Hepatocyte (in vitro differentiated cells): ENCODE data around the gene COL4A1. TPM values are rescaled to one million over a fixed set of nuclear protein-coding genes. Genes with fewer than 3 reads are reported as not detected.

Source experiments
- DNase-seq: peaks from one replicate; pipeline ENCODE4 v3.0.0-alpha.2; 2016; ENCODE audit warnings: low spot score
- H2AFZ ChIP-seq: fragments of 200-600 bp; sonication (generic); 2 replicates; pipeline ENCODE4 v1.6.0; 2016; ENCODE audit warnings: antibody characterized with exemption, mild to moderate bottlenecking
- H3K27ac ChIP-seq: fragments of 200-600 bp; sonication (generic); 2 replicates; pipeline ENCODE4 v1.5.1; 2016; ENCODE audit warnings: mild to moderate bottlenecking
- H3K27me3 ChIP-seq: fragments of 200-600 bp; sonication (generic); 2 replicates; pipeline ENCODE4 v1.6.1; 2016
- H3K36me3 ChIP-seq: fragments of 200-600 bp; sonication (generic); replicated peaks from 2 replicates; pipeline ENCODE4 v1.5.1; 2016; ENCODE audit warnings: low read depth; ENCODE audit not compliant: insufficient read depth
- H3K4me1 ChIP-seq: fragments of 200-600 bp; sonication (generic); 2 replicates; pipeline ENCODE4 v1.5.1; 2016; ENCODE audit warnings: mild to moderate bottlenecking, moderate library complexity; ENCODE audit not compliant: insufficient read depth
- H3K4me2 ChIP-seq: fragments of 200-600 bp; sonication (generic); 2 replicates; pipeline ENCODE4 v1.6.0; 2016
- H3K4me3 ChIP-seq: fragments of 200-600 bp; sonication (generic); 2 replicates; pipeline ENCODE4 v1.5.1; 2016; ENCODE audit warnings: mild to moderate bottlenecking
- H3K79me2 ChIP-seq: fragments of 200-600 bp; sonication (generic); 2 replicates; pipeline ENCODE4 v1.6.0; 2017; ENCODE audit warnings: mild to moderate bottlenecking
- H3K9me2 ChIP-seq: fragments of 200-600 bp; sonication (generic); replicated peaks from 2 replicates; pipeline ENCODE4 v1.6.0; 2017; ENCODE audit warnings: mild to moderate bottlenecking; ENCODE audit not compliant: insufficient read depth
- H3K9me3 ChIP-seq: fragments of 200-600 bp; sonication (generic); 2 replicates; pipeline ENCODE4 v1.5.1; 2016; ENCODE audit warnings: low read depth, mild to moderate bottlenecking
- H4K20me1 ChIP-seq: fragments of 200-600 bp; sonication (generic); 2 replicates; pipeline ENCODE4 v1.6.0; 2016; ENCODE audit warnings: mild to moderate bottlenecking; ENCODE audit not compliant: insufficient read depth, poor library complexity, severe bottlenecking
- EZH2 ChIP-seq: fragments of 200-600 bp; sonication (generic); IDR thresholded peaks from 2 replicates; pipeline ENCODE4 v1.6.1; 2016; ENCODE audit warnings: antibody characterized with exemption, mild to moderate bottlenecking, borderline replicate concordance
- EZH2phosphoT487 ChIP-seq: fragments of 200-600 bp; sonication (generic); IDR thresholded peaks from one replicate; pipeline ENCODE4 v1.6.1; 2018; ENCODE audit warnings: antibody characterized with exemption, mild to moderate bottlenecking, low read depth, moderate library complexity; ENCODE audit not compliant: unreplicated experiment, severe bottlenecking
- WGBS: methylation state at CpG from one replicate; pipeline ENCODE4 v1.1.6; 2016; ENCODE audit warnings: low lambda C conversion rate; ENCODE audit errors: missing lambda C conversion rate; 5-methylcytosine and 5-hydroxymethylcytosine counted together
- polyA plus RNA-seq: library from polyadenylated mRNA; unstranded; fragments of >200 nt; fragmentation: Nextera tagmentation; extraction: Ambion mirVana; gene quantifications from 2 replicates; pipeline ENCODE4 v1.2.1, GENCODE V29; 2016
- total RNA-seq: library from RNA; depleted of rRNA; stranded (reverse); fragments of >200 nt; gene quantifications from 2 replicates; pipeline ENCODE4 v1.2.3, GENCODE V29; 2014
- TF ChIP-seq, protein P1 (sequence below): fragments of 200-600 bp; sonication (generic); IDR thresholded peaks from 2 replicates; pipeline ENCODE4 v1.5.1; 2016; ENCODE audit warnings: antibody characterized with exemption, mild to moderate bottlenecking; ENCODE audit not compliant: poor library complexity

COL4A1 gene
- total and polyA plus RNA-seq, 2 experiments from 2014 or later: 138 to 269 TPM

DNA sequence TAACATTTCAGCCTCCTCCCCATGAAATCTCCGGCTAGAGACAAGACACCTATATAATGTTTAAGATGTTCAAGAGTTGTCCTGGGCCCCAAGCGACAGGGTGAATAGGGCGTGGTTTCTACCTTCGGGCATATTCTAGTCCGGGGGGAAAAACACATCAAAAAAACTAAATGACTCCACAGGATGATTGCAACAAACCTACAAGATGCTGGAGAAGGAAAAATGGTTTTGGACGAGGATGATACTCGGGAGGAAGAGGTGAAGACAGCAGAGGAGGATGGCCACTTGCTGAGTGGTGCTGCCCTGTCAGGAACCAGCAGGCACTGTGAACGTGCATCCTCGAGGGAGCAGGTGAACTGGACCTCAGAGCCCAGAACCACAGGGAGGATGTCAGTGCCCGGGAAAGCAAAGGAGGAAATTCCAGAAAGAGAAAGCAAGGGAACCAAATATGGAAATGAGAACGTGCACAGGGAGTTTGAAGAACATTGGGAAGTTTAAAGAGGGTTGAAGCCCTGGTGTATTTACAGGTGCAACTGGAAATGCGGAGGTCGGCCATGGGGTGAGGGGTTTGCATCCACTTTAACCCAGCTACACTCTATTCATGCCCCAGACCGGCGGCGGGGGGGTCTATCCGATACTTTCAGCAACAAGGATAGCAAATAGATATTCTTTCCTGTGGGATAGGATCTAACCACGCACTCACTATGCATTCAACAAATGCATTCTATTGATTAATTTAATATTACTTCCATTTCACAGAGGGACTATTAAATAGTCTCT lies 50.6 kb downstream of the COL4A1 start:
- Histone ChIP-seq H3K4me1 (no peaks in the 10 kb centered on the region), H3K79me2 (peaks cover 39% of the 10 kb centered on the region), H4K20me1 (no peaks in the 10 kb centered on the region), H3K9me2 (no peaks in the 10 kb centered on the region), H2AFZ (no peak overlapping the region), H3K36me3 (no peaks in the 10 kb centered on the region), H3K27ac (no peak overlapping the region), H3K4me3 (no peak overlapping the region), H3K4me2 (no peak overlapping the region), H3K9me3 (no peaks in the 10 kb centered on the region), H3K27me3 (no peaks in the 10 kb centered on the region)
- no peak for TF ChIP-seq EZH2
- TF ChIP-seq EZH2phosphoT487: no peak
- TF ChIP-seq, protein P1, sequence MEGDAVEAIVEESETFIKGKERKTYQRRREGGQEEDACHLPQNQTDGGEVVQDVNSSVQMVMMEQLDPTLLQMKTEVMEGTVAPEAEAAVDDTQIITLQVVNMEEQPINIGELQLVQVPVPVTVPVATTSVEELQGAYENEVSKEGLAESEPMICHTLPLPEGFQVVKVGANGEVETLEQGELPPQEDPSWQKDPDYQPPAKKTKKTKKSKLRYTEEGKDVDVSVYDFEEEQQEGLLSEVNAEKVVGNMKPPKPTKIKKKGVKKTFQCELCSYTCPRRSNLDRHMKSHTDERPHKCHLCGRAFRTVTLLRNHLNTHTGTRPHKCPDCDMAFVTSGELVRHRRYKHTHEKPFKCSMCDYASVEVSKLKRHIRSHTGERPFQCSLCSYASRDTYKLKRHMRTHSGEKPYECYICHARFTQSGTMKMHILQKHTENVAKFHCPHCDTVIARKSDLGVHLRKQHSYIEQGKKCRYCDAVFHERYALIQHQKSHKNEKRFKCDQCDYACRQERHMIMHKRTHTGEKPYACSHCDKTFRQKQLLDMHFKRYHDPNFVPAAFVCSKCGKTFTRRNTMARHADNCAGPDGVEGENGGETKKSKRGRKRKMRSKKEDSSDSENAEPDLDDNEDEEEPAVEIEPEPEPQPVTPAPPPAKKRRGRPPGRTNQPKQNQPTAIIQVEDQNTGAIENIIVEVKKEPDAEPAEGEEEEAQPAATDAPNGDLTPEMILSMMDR: no peak
- 81% methylated on average over 18 of the region's 18 CpGs for WGBS
- DNase-seq: no peak

DNA sequence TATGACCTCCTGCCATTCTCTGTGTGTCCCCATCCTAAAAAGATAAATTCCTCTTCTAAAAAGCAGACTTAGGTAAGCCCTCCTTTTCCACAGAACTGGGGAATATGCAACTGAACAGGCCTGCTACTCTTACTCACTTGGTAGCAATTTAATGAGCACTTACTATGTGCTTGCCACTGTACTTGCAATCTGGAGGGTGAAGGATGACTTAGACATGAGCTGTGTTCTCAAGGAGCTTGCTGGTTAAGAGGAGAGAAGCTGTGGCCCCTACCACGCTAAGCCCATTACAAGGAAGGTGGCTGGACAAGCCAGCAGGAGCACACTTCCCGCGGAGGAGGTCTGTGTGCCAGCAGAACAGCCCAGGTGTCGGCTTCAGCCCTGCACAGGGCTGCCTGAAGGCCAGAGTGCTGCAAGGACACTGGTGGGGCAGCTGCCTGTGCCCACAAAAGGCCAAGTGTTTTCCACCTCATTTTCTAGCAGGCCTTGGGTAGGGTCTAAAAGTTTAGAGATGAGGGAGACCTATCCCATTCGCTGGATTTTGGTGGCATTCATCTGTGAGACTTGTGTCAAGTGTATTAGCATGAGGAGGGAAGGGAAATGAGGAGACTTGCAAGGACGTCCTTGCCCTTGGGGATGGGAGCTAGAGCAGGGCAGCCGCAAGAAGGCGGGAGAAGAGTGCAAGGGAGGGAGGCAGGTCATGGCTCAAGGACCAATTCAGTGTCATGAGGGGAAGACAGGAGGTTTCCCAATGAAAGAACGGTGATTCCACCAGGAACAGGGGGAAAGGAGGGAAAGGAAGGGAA lies 52.0 kb downstream of the COL4A1 start:
- WGBS: 82% methylated on average over 9 of the region's 9 CpGs
- no peak overlapping the region for H2AFZ ChIP-seq
- peak overlapping the region; percentile 34 for H3K27ac ChIP-seq
- no peaks in the 10 kb centered on the region for H3K36me3 ChIP-seq
- TF ChIP-seq EZH2: no peak
- TF ChIP-seq, protein P1: no peak
- no peaks in the 10 kb centered on the region for H3K9me2 ChIP-seq
- no peak overlapping the region for H3K4me3 ChIP-seq
- no peaks in the 10 kb centered on the region for H3K4me1 ChIP-seq
- no peak overlapping the region for H3K4me2 ChIP-seq
- no peaks in the 10 kb centered on the region for H3K27me3 ChIP-seq
- H3K79me2 ChIP-seq: peaks cover 31% of the 10 kb centered on the region
- H4K20me1 ChIP-seq: no peaks in the 10 kb centered on the region
- no peaks in the 10 kb centered on the region for H3K9me3 ChIP-seq
- no peak for DNase-seq

GRCh38 chr13:110254151-110254679 lies 52.7 kb downstream of the COL4A1 start:
- Histone ChIP-seq H3K27me3 (no peaks in the 10 kb centered on the region), H3K27ac (peak overlapping the region; percentile 34), H3K9me2 (no peaks in the 10 kb centered on the region), H3K36me3 (no peaks in the 10 kb centered on the region), H3K4me2 (no peak overlapping the region), H3K9me3 (no peaks in the 10 kb centered on the region), H3K4me1 (no peaks in the 10 kb centered on the region), H3K4me3 (no peak overlapping the region), H2AFZ (no peak overlapping the region), H4K20me1 (no peaks in the 10 kb centered on the region), H3K79me2 (peaks cover 23% of the 10 kb centered on the region)
- 64% methylated on average over 7 of the region's 7 CpGs for WGBS
- no peak for DNase-seq
- TF ChIP-seq, protein P1: no peak
- TF ChIP-seq EZH2phosphoT487 (no peak), EZH2 (no peak)
